Vagina (tissue), 2 donors: ENCODE measurements around the gene RMND5A.

ENCODE experiments used
- POLR2A ChIP-seq, 2 donors: fragments of 450-650 bp; IDR thresholded peaks; one replicate each; pipeline ENCODE4 v1.6.1; 2017; ENCODE audit warnings: antibody characterized with exemption in 2 of 2, mild to moderate bottlenecking in 2 of 2, moderate library complexity in 2 of 2
- TF ChIP-seq, protein P1 (sequence below), 3 experiments: fragments of 450-650 bp in 2 of 3; fragments of 200-600 bp in 1 of 3; sonication (generic) in 1 of 3; IDR thresholded peaks; one replicate each; pipeline ENCODE4 v1.5.1; 2017 to 2019; ENCODE audit warnings: antibody characterized with exemption in 3 of 3, mild to moderate bottlenecking in 2 of 3, moderate library complexity in 2 of 3

- no peak for TF ChIP-seq POLR2A (IDR thresholded peaks at IDR 0.05)
- TF ChIP-seq, protein P1, sequence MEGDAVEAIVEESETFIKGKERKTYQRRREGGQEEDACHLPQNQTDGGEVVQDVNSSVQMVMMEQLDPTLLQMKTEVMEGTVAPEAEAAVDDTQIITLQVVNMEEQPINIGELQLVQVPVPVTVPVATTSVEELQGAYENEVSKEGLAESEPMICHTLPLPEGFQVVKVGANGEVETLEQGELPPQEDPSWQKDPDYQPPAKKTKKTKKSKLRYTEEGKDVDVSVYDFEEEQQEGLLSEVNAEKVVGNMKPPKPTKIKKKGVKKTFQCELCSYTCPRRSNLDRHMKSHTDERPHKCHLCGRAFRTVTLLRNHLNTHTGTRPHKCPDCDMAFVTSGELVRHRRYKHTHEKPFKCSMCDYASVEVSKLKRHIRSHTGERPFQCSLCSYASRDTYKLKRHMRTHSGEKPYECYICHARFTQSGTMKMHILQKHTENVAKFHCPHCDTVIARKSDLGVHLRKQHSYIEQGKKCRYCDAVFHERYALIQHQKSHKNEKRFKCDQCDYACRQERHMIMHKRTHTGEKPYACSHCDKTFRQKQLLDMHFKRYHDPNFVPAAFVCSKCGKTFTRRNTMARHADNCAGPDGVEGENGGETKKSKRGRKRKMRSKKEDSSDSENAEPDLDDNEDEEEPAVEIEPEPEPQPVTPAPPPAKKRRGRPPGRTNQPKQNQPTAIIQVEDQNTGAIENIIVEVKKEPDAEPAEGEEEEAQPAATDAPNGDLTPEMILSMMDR (IDR thresholded peaks at IDR 0.05): no peak
These were observed 65.4 kb downstream of the RMND5A start for GRCh38 chr2:86785456-86785855.
